ENCODE results near the gene PLA2G6. TPM values are rescaled to one million over a fixed set of nuclear protein-coding genes. Genes with fewer than 3 reads are reported as not detected.

Gene PLA2G6
- total RNA-seq, 1 donor: 10.8 TPM

DNA sequence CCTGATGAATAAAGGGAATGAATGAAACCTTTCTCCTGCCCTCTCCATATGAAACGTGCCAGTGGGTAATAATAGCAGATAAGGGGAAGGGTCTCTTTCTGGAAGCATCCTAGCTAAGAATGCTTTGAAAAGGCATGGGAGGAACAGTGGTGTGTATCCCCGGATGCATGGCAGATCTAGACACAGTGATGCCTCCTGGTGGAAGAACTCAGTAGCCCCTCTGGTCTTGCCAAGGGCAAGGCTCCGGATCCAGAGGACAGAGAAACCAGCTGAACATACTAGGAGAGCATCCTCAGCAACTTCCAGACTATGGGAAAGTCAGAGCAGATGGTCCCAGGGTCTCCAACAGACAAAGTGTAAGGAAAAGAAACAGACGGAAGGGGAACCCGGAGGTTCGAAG lies 77.5 kb downstream of the PLA2G6 start:
- TF ChIP-seq, protein P1, sequence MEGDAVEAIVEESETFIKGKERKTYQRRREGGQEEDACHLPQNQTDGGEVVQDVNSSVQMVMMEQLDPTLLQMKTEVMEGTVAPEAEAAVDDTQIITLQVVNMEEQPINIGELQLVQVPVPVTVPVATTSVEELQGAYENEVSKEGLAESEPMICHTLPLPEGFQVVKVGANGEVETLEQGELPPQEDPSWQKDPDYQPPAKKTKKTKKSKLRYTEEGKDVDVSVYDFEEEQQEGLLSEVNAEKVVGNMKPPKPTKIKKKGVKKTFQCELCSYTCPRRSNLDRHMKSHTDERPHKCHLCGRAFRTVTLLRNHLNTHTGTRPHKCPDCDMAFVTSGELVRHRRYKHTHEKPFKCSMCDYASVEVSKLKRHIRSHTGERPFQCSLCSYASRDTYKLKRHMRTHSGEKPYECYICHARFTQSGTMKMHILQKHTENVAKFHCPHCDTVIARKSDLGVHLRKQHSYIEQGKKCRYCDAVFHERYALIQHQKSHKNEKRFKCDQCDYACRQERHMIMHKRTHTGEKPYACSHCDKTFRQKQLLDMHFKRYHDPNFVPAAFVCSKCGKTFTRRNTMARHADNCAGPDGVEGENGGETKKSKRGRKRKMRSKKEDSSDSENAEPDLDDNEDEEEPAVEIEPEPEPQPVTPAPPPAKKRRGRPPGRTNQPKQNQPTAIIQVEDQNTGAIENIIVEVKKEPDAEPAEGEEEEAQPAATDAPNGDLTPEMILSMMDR (IDR thresholded peaks at IDR 0.05; ENCODE audit: insufficient read depth, low read depth, low read length): peak; percentile 49
- DNase-seq (ENCODE audit: low read depth): peak; percentile 22
- H3K4me3 ChIP-seq (ENCODE audit: low read depth, low read length): no peak overlapping the region

DNA sequence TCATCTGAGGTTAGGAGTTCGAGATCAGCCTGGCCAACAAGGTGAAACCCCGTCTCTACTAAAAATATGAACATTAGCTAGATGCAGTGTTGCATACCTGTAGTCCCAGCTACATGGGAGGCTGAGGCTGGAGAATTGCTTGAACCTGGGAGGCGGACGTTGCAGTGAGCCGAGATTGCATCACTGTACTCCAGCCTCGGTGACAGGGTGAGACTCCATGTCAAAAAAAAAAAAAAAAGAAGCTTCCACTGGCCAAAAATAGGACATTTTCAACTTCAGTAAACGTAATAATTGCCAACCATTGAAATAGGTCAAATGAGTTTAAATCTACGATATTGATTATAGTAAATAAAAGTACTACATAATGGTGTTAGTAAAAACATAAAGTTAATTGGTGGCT lies 78.0 kb downstream of the PLA2G6 start:
- no peak for DNase-seq (ENCODE audit: low read depth)
- H3K4me3 ChIP-seq (ENCODE audit: low read depth, low read length): no peak overlapping the region
- TF ChIP-seq, protein P1 (IDR thresholded peaks at IDR 0.05; ENCODE audit: insufficient read depth, low read depth, low read length): no peak

DNA sequence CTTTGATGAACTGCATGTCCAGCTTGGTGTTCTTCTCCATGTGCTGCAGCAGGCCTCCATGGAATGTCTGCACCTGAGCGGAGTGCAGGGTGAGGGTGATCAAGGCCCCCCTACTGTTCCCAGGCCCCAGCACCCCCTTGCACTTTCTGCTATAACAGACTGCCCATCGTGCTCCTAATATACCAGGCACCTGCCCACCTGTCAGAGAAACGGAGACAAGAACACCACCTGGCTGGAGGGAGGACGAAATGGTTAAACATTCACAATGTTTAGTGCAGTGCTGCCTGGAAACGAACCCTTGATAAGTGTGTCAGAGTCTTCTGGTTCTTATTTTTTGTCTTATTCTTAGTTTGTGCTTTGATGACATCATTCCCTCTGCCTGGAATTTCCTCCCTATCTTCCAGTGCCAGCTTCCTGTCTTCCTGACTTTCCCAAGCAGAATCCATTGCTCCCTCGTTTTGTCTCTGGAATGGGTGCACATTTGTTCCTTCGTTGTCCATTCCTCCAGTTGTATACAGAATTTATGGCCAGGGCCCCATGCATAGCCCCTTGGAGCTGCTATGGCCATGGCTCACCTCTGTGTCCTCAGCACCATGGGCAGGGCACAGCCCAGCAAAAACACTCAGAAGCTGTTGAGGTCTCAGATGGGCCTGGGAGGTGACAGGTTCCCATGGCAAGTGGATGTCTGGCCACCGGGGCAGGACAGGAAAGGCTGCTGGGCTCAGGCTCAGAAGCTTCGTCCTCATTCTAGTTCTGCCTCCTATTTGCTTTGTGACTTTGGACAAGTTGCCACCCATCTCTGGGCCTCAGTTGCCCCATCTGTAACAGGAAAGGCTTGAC lies 83.0 kb downstream of the PLA2G6 start:
- TF ChIP-seq, protein P1 (IDR thresholded peaks at IDR 0.05; ENCODE audit: insufficient read depth, low read depth, low read length): no peak
- no peak overlapping the region for H3K4me3 ChIP-seq (ENCODE audit: low read depth, low read length)
- DNase-seq (ENCODE audit: low read depth): peak; percentile 35

DNA sequence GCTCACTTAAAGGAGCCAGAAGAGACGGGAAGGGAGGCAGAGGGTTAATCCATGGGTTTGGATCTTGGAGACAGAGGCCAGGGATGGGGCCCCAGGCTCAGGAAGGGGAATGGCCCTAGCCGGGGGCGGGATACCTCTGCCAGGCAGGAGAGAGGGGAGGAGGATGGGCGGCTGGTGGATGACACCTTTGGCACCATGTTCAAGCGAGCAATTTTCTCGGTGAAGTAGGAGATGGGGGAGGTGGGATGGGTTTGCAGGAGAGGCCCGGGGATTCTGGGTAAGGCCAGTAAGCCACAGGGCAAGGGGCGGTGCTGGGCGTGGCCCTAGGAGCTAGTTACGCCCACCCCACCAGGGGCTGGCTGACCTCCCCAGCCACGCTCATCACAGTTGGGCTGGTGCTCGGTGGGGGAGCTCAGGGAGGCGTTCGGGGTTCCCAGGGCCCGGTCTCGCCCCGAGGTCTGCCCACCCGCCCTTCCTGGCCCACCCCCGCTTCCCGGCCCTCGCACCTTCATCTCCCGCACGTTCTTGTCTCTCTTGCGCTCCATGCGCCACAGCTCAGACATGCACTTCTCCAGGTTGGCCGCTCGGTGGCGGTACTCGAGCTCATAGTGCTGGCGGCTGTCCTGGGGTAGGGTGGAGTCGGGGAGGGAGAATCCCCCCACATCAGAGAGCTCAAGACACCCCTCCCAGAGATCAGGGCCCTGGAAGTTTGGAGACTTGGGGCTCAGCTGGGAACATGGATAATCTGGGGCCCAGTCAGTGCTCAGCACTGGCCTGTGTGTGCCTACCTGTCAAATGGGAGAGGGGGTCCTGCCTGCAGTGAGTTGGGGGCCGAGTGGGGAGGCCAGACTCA lies 83.8 kb downstream of the PLA2G6 start:
- DNase-seq (ENCODE audit: low read depth): peak; percentile 13
- no peak overlapping the region for H3K4me3 ChIP-seq (ENCODE audit: low read depth, low read length)
- TF ChIP-seq, protein P1 (IDR thresholded peaks at IDR 0.05; ENCODE audit: insufficient read depth, low read depth, low read length): peak; percentile 47

DNA sequence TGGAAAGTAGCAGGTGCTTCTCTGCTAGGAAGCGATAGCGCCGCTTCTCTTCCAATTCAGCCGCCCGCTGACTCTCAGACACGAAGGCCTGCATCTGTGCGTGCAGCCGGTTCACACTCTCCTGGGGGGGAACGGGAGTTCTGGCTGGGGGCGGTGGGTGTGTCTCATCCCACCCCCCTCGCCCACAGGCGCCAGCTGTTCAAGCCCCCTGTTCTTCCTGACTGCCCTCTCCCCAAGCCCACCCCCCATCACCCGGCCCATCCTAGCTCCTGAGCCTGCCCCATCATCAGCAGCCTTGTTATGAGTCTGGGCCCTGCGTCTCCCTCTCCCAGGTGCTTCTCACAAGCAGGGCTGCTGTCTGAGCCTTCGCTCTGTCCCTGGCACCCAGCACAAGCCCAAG lies 84.6 kb downstream of the PLA2G6 start:
- TF ChIP-seq, protein P1 (IDR thresholded peaks at IDR 0.05; ENCODE audit: insufficient read depth, low read depth, low read length): no peak
- DNase-seq (ENCODE audit: low read depth): no peak
- no peak overlapping the region for H3K4me3 ChIP-seq (ENCODE audit: low read depth, low read length)

DNA sequence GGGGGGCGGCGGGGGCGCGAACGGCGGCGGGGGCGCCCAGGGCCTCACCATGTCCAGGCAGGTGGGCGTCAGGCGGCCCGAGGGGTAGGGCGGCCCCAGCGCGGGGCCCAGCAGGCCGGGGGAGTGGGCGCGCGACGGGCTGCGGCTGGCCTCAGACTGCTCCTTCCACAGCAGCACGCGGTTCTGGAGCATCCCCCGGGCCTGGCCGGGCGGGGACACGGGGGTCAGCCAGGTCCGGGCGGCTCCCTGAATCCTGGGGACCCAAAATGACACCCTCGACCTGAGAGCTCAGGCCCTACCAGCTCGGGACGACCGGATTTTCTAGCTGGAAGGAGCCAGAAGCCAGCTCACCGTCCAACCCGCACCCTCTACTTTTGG lies 92.2 kb downstream of the PLA2G6 start:
- no peak for DNase-seq (ENCODE audit: low read depth)
- no peak overlapping the region for H3K4me3 ChIP-seq (ENCODE audit: low read depth, low read length)
- TF ChIP-seq, protein P1 (IDR thresholded peaks at IDR 0.05; ENCODE audit: insufficient read depth, low read depth, low read length): no peak

All from fibroblast of villous mesenchyme (primary cell).